ENCODE measurements around the gene HMGXB3.

GRCh38 chr5:149995385-149996204 is 4.9 kb upstream of the HMGXB3 start:
- TF ChIP-seq CTCF (IDR thresholded peaks at IDR 0.05; ENCODE audit: low read length) (no peak), EZH2 (optimal IDR thresholded peaks at IDR 0.05; ENCODE audit: low read depth, low read length) (no peak)

Measured in MM.1S (cell line).